Heart right ventricle (tissue), 16 donors: ENCODE measurements around the gene TTC21A. TPM values are rescaled to one million over a fixed set of nuclear protein-coding genes. Genes with fewer than 3 reads are reported as not detected.

Experiments used
- ATAC-seq, 8 donors: fragments of 200-7000 bp; cut with Tn5 transposase; one replicate each; pipeline ENCODE4 v1.9.1; 2020; ENCODE audit warnings: mild to moderate bottlenecking in 8 of 8, moderate library complexity in 8 of 8, moderate number of reproducible peaks in 1 of 8
- DNase-seq, 2 donors: peaks; one replicate each; pipeline ENCODE4 v3.0.0-alpha.2; 2020
- H3K27ac ChIP-seq, 10 donors: fragments of 200-600 bp; sonication (generic) in 2 of 10; one replicate each; pipeline versions ENCODE4 v1.5.0 to v1.8.0; 2020 to 2022; ENCODE audit warnings: mild to moderate bottlenecking in 3 of 10
- H3K27me3 ChIP-seq, 7 donors: fragments of 200-600 bp; one replicate each; pipeline ENCODE4 v1.8.0; 2021 to 2022; ENCODE audit warnings: mild to moderate bottlenecking in 2 of 7
- H3K36me3 ChIP-seq, 9 donors: fragments of 200-600 bp; sonication (generic) in 1 of 9; one replicate each; pipeline versions ENCODE4 v1.5.0 to v1.8.0; 2020 to 2022; ENCODE audit warnings: mild to moderate bottlenecking in 2 of 9
- H3K4me1 ChIP-seq, 9 donors: fragments of 200-600 bp; sonication (generic) in 1 of 9; one replicate each; pipeline versions ENCODE4 v1.5.0 to v1.8.0; 2020 to 2022; ENCODE audit warnings: mild to moderate bottlenecking in 4 of 9
- H3K4me3 ChIP-seq, 10 donors: fragments of 200-600 bp; sonication (generic) in 2 of 10; one replicate each; pipeline versions ENCODE4 v1.5.0 to v1.8.0; 2020 to 2022; ENCODE audit warnings: mild to moderate bottlenecking in 7 of 10, moderate library complexity in 2 of 10
- H3K9me3 ChIP-seq, 11 donors: fragments of 200-600 bp in 10 of 11; sonication (generic) in 2 of 11; one replicate each; pipeline versions ENCODE4 v1.5.0 to v1.8.0; 2013 to 2022; ENCODE audit warnings: mild to moderate bottlenecking in 2 of 11, control low read depth in 1 of 11, moderate library complexity in 1 of 11
- WGBS, 2 donors: extraction: QIAGEN DNeasy Blood & Tissue Kit; methylation state at CpG; one replicate each; pipeline ENCODE4 v1.1.7; 2013; ENCODE audit warnings: inconsistent platforms in 1 of 2; 5-methylcytosine and 5-hydroxymethylcytosine counted together
- intact Hi-C, 10 donors: fragments of 100-400 bp; cut with DNase I; formaldehyde crosslinking; loops; one replicate each; pipeline versions ENCODE4 v1.11.1 to v1.14.2; 2022
- polyA plus RNA-seq, 2 donors: library from polyadenylated mRNA; stranded (reverse); fragments of 200-250 nt; gene quantifications; one replicate each; pipeline ENCODE4 v1.2.3, GENCODE V29; 2013
- total RNA-seq, 10 donors: library from RNA; stranded (reverse); fragmentation: NEBNext Ultra II Directional in 3 of 10; extraction: Animal tissue kit (Norgen Biotek cat#: 25700) in 3 of 10; gene quantifications; one replicate each; pipeline versions ENCODE4 v1.2.1 to v1.2.4, GENCODE V29; 2021 to 2023
- TF ChIP-seq, protein P1 (sequence below), 9 donors: fragments of 200-600 bp; sonication (generic) in 2 of 9; IDR thresholded peaks; one replicate each; pipeline versions ENCODE4 v1.5.0 to v1.8.0; 2021 to 2022; ENCODE audit warnings: antibody characterized with exemption in 9 of 9, mild to moderate bottlenecking in 5 of 9, moderate library complexity in 1 of 9
- donor health status: Arrhythmogenic right ventricular cardiomyopathy.
- donor health status: ischemic (EF 13 %, LVEDD 7.1; RV severe dilation, severe dysfunction).
- donor health status: healthy with polysubstance abuse.
- donor health status: DM: no; HTN: yes; CAD: no.
- donor health status: DM: no; HTN: no; CAD: no.
- donor health status: ischemic (EF 25% LVEDD 6.9; RV normal size, moderate dysfunction).
- donor health status: ischemic (EF 25% LVEDD 5.7; RV mildly dilated, moderate dysfunction).
- donor health status: healthy.
- donor health status: DM: yes; HTN: yes; CAD: no.
- donor health status: Ischemic cardiomyopathy.
- donor health status: ischemic (EF 35%, LVEDD 5.7; RV mildly dilated, moderate dysfunction).
- donor health status: nonischemic (EF 11% LVEDD 7.7; RV severe dilation, severe dysfunction).
- donor health status: DM: yes; HTN: yes; CAD: no.
- donor health status: PGD.
- donor health status: ischemic (EF 29% LVEDD 5.4; RV normal size, mild dysfunction).
- donor health status: nonischemic (EF 23%, LVEDD 6.1; RV moderate dilation, normal function).

The TTC21A gene
- total and polyA plus RNA-seq, 12 donors = 0.80 to 7.5 (median 1.5) TPM

DNA sequence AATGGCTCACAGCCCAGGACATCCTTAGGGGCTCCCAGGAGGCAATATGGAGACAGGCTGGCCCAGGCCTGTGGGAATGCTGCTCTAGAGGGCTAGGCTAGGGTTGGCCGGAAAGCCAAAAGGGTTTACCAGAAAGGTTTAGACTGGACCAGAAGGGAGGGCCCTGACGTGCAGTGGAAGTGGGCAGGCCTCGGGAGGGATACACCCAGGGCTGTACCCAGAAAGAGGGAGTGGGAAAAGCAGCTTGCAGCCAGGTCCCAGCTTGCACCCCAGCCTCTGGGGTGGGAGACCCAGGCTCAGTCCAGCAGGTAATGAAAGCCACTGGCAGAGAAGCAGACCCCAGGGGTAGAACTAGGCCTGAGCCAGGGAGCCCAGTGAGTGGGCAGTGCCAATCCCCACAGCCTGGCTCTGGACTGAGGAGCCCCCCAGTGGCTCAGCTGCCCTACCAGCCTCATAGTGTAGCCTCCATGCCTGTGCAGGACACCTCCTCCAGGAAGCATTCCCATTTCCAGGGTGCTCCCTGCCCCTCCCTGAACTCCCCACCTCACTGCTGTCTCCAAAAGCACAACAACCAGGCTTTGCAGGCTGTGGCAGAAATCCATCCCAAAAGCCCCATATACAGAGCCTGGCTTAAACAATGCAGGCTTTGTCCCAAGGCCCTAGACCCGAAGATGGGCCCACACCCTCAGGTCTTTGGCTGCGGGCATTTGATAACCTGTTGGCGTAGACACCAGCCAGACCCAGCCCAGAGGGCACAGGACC lies 3.5 kb upstream of the TTC21A start:
- H3K4me3 ChIP-seq = no peak overlapping the region
- H3K4me1 ChIP-seq = peaks cover 24 to 66% (median 50%) of the 10 kb centered on the region in 9 donors
- peak overlapping the region in 6 of 10 donors; percentile 8 to 48 (median 20) for H3K27ac ChIP-seq
- H3K9me3 ChIP-seq = no peaks in the 10 kb centered on the region
- H3K36me3 ChIP-seq = peaks cover 0 to 26% (median 12%) of the 10 kb centered on the region in 9 donors
- no peak for ATAC-seq
- intact Hi-C loops = loop anchor here in 4 of 10 donors (5.0 to 10.0 kb wide), 4 partner anchors 52 to 281 kb away; partner anchors contain the start of genes SCN11A (in 1 of the 4), SLC25A38 (in 1 of the 4) and WDR48 (in 1 of the 4)
- WGBS, 2 donors = 77 to 89% methylated on average over 6 of the region's 6 CpGs
- no peak for DNase-seq
- TF ChIP-seq, protein P1, sequence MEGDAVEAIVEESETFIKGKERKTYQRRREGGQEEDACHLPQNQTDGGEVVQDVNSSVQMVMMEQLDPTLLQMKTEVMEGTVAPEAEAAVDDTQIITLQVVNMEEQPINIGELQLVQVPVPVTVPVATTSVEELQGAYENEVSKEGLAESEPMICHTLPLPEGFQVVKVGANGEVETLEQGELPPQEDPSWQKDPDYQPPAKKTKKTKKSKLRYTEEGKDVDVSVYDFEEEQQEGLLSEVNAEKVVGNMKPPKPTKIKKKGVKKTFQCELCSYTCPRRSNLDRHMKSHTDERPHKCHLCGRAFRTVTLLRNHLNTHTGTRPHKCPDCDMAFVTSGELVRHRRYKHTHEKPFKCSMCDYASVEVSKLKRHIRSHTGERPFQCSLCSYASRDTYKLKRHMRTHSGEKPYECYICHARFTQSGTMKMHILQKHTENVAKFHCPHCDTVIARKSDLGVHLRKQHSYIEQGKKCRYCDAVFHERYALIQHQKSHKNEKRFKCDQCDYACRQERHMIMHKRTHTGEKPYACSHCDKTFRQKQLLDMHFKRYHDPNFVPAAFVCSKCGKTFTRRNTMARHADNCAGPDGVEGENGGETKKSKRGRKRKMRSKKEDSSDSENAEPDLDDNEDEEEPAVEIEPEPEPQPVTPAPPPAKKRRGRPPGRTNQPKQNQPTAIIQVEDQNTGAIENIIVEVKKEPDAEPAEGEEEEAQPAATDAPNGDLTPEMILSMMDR (IDR thresholded peaks at IDR 0.05) = no peak
- H3K27me3 ChIP-seq = no peaks in the 10 kb centered on the region

DNA sequence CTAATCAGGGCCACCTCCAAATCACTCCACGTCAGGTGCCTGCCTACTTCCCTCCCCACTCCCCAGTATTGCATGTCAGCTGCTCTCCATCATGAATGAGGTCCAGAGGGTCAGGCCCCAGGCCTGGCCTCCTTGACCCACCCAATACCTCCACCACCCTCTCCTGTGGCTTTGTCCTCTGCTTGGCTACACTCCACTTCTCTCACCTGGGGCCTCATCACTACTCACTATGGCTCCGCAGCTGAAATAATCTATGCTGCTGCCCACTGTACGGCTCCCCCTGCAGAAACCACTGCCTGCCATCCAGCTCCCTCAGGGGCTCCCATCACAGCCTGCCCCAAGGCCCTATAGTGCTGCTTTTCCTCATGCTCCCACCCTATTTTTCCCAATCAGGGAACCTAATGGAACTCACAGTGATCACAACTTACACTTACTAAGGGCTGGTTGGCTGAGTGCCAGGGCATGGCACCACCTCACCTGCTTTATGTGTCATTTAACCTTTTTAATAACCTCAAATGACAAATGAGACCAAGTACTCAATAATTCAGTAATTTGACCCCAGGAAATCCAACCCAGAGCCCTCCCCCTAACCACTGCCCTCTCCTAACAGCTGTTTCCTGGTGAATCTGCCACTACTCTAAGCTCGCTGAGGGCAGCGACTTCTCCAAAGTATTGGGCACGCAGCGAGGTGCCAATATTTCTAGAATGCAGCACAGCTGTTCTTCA lies 2.4 kb upstream of the TTC21A start:
- Histone ChIP-seq H3K36me3 (peaks cover 0 to 14% (median under 1%) of the 10 kb centered on the region in 9 donors), H3K27ac (peak overlapping the region in 4 of 10 donors; percentile 9 to 99 (median 54)), H3K27me3 (no peaks in the 10 kb centered on the region), H3K4me1 (peaks cover 24 to 66% (median 50%) of the 10 kb centered on the region in 9 donors), H3K4me3 (peak overlapping the region in 3 of 10 donors; percentile 93 to 100 (median 98)), H3K9me3 (no peaks in the 10 kb centered on the region)
- intact Hi-C loops = loop anchor here in 6 of 10 donors (1.0 to 10.0 kb wide), 7 partner anchors 53 to 280 kb away; partner anchors contain the start of genes SCN11A (in 1 of the 6), SLC25A38 (in 1 of the 6) and WDR48 (in 1 of the 6)
- TF ChIP-seq, protein P1 (IDR thresholded peaks at IDR 0.05) = no peak
- ATAC-seq (no peak), DNase-seq (no peak)
- 88 to 90% methylated on average over 7 of the region's 7 CpGs for WGBS, 2 donors

DNA sequence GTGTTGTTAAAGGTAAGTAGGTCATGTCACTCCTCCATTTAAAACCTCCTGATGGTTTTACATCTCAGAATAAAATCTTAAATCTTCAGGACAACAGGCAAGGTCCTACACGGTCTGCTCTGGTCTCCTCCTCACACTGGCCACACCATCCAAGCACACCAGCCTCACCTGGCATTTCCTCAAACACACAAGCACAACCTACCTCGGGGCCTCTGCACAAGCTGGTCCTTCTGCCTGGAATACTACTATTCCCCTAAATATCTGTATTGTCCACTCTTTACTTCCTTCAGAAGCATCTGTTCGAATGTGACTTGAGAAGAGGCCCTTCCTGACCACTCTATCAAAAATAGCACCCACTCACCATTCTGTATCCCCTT lies 1.8 kb upstream of the TTC21A start:
- Histone ChIP-seq H3K36me3 (peaks cover 0 to 13% (median 0%) of the 10 kb centered on the region in 9 donors), H3K4me1 (peaks cover 24 to 66% (median 50%) of the 10 kb centered on the region in 9 donors), H3K27me3 (no peaks in the 10 kb centered on the region), H3K9me3 (no peaks in the 10 kb centered on the region), H3K27ac (peak overlapping the region in 4 of 10 donors; percentile 19 to 99 (median 94)), H3K4me3 (peak overlapping the region in 7 of 10 donors; percentile 71 to 100 (median 95))
- intact Hi-C loops = loop anchor here in 7 of 10 donors (1.0 to 10.0 kb wide), 7 partner anchors 73 to 279 kb away; partner anchors contain the start of gene SLC25A38 (in 1 of the 7)
- DNase-seq = no peak
- TF ChIP-seq, protein P1 (IDR thresholded peaks at IDR 0.05) = no peak
- ATAC-seq = no peak
- 65 to 80% methylated on average over 3 of the region's 3 CpGs for WGBS, 2 donors

DNA sequence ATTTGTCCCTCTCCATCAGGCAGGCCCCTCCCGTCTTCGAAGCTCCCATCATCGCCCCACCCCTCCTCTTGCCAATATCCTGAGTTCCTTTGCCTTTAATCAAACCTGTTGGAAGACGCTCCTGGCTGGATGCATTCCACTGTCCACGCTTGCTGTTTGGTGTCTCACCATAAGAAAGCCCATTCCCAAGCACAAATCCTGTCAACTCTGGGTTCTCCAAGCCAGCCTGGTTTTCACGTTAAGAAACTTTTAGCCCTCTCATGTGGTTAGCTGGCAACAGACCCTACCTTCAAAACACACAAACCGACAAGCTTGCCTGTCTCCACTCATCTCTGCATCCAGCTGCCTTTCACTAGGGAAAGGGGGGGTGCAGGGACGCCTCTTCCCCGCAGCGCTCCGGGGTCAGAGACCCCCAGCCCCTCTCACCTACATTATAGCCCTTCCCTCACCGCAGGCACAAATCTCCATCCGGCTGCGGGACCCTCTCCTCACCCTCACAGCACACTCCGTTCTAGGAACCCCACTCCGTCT lies 1.1 kb upstream of the TTC21A start:
- H3K36me3 ChIP-seq = peaks cover 0 to 13% (median 0%) of the 10 kb centered on the region in 9 donors
- TF ChIP-seq, protein P1 (IDR thresholded peaks at IDR 0.05) = no peak
- peak overlapping the region in 9 of 10 donors; percentile 90 to 99 (median 97) for H3K27ac ChIP-seq
- ATAC-seq = no peak
- no peaks in the 10 kb centered on the region for H3K9me3 ChIP-seq
- intact Hi-C loops = loop anchor here in 7 of 10 donors (2.0 to 10.0 kb wide), 6 partner anchors 72 to 278 kb away; partner anchors contain the start of gene SLC25A38 (in 1 of the 7)
- 8% methylated on average over 16 of the region's 16 CpGs for WGBS, 2 donors
- no peaks in the 10 kb centered on the region for H3K27me3 ChIP-seq
- H3K4me3 ChIP-seq = peak overlapping the region; percentile 71 to 100 (median 94)
- peaks cover 24 to 61% (median 48%) of the 10 kb centered on the region in 9 donors for H3K4me1 ChIP-seq
- DNase-seq = no peak
